ENCODE results near the gene CD209.

CD209 gene

DNA sequence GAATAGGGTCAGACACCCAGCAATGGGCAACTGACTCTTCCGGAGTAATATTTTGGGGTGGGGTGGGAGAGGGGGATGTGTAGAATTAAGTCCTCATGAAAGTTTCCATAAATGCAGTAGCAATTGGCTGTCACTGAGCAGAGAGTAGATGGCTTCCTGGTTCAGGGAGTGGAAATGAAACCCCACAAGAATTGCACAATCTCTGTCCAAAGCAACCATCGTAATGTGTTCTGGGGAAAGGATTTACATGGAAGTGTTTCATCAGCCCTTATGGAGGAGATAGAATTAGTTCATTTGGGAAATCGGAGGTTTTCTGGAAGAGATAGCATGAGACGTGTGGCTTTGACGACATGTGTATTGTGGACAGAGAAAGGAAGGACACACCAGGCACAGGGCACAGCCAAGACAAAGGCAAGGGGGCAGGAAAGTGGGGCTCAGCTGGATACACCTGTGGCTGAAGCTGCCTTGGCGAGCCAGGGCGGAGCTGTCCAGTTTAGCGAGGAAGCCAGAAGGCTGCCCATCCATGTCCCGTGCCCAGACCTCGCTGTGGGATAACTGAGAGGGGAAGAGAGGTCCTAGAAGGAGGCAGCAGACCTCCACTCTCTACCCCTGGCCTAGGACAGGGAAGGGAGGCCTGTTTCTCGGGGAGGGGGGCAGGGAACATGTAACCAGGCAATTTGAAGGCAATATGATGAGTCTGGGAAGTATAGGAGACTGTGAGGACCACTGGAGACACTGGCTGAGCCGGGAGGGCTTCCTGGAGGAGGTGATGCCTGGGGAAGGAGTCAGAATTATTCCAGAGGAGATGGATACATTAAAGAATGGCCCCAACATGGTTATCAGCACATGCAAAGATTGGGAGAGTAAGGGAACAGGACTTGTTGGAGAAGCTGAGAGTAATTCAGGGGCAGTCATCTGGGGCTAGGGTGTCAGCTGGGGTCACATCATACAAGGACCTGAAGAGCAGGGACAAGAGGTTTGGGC lies 12.8 kb downstream of the CD209 start:
- no peak for DNase-seq

- DNase-seq, result no peak
Measured at GRCh38 chr19:7733376-7733775, 14.0 kb downstream of the CD209 start.

- DNase-seq, result no peak
Measured at GRCh38 chr19:7732045-7732444, 15.3 kb downstream of the CD209 start, which contains the start of gene CLEC4G. CLEC4G (minus strand) TSS chr19:7732110; CDS start chr19:7732102, 8 bp downstream.

DNA sequence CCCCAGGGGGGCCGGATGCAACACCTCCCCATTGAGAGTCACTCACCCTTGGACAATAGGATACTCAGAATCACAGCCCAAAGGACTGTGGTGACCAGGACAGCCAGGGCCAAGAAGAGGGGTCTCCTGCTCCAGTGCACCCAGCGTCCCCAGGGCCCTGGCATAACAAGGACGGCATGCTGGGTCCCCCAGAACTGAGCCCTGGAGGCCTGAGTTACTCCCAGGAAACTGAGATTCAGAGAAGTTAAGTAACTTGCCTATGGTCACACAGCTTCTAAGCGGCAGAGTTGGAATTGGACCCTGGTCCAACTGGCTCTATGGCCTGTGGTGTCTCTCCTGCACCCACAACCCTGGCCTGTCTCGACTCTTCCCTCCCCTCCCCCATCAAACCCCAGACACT lies 15.7 kb downstream of the CD209 start:
- DNase-seq, result no peak

GRCh38 chr19:7731218-7731595 lies 16.1 kb downstream of the CD209 start:
- no peak for DNase-seq

- no peak for DNase-seq
Measured at GRCh38 chr19:7730286-7731217, 16.8 kb downstream of the CD209 start.

GRCh38 chr19:7729831-7730285 lies 17.5 kb downstream of the CD209 start:
- no peak for DNase-seq

DNA sequence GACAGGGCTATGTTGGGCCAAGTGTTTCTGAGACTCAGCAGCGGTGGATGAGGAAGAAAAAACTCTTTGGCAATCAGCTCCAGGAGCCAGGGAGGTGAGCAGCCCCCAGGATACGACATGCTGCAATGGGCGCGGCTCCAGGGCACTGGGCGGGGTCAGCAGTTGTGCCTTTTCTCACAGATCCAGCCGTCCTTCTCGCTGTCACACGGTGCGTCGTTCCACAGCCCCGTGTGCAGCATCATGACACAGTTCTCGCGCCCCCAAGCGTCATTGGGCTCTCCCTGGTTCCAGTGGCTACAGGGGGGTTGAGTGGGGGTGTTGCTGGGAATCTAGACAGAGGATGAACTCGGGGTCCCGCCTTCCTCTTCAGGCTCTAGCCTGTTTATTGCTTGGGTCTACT lies 18.1 kb downstream of the CD209 start:
- no peak for DNase-seq

DNA sequence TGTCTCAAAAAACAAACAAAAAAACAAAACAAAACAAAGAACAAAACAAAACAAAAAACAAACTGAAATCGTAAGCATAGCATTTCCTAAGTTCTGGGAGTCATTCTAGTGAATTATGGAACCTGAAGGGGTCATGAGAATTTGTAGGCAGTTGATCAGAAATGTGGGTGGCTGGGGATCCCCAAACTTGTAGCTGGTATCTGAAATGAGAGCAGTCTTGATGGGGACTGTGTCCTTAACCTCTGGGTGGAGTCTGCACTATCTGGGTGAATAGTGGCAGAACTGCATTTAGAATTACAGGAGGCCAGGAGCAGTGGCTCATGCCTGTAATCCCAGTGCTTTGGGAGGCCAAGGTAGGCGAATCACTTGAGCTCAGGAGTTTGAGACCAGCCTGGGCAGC lies 21.5 kb downstream of the CD209 start:
- no peak for DNase-seq

DNA sequence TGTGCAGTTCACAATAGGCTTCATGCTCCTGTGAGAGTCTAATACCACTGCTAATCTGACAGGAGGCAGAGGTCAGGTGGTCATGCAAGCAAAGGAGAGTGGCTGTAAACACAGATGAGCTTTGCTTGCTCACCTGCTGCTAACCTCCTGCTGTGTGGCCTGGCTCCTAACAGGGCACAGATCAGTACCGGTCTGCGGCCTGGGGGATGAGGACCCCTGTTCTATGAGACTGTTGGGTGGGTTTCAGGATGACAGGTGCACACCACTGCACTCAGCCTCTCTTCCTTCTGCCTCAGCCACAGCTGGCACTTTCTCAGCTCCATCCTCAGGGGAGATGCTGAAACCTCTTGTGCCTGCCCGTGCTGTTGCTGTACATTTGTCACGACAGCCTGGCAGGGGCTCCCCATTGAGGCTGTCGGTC lies 25.1 kb downstream of the CD209 start:
- DNase-seq, result no peak

- no peak for DNase-seq
Measured at GRCh38 chr19:7720351-7720750, 27.0 kb downstream of the CD209 start.

DNA sequence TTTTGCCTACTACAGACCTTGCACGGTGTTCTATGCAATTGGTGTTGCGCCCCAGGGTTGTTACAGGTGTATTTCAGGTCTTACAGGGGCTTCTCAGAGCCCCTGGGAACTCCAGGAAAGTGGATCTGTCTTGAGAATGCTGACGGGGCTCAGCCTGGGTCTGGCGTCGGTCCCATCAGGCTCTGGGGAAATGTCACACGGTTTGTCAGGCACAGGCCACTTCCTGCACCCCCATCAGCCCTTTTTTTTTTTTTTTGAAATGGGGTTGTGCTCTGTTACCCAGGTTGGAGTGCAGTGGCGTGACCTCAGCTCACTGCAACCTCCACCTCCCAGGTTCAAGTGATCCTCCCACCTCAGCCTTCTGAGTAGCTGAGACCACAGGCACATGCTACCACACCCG lies 28.7 kb downstream of the CD209 start:
- no peak for DNase-seq

GRCh38 chr19:7716762-7717161 lies 30.6 kb downstream of the CD209 start:
- no peak for DNase-seq

- DNase-seq, result no peak
Measured at GRCh38 chr19:7715671-7716070, 31.7 kb downstream of the CD209 start.

DNA sequence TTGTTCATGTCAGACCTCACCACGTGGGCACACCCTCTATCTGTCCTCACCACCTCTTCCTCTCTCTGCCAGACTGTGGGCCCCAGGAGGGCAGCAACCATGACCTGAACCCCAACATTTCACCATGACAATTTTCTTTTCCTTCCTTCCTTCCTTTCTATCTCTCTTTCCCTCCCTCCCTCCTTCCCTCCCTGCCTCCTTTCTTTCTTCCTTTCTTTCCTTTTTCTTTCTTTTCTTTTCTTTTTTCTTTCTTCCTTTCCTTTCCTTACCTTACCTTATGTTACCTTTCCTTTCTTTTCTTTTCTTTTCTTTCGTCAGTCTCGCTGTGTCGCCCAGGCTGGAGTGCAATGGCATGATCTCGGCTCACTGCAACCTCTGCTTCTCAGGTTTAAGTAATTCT lies 36.7 kb downstream of the CD209 start:
- no peak for DNase-seq

- no peak for DNase-seq
Measured at GRCh38 chr19:7709932-7710460, 37.3 kb downstream of the CD209 start.

DNA sequence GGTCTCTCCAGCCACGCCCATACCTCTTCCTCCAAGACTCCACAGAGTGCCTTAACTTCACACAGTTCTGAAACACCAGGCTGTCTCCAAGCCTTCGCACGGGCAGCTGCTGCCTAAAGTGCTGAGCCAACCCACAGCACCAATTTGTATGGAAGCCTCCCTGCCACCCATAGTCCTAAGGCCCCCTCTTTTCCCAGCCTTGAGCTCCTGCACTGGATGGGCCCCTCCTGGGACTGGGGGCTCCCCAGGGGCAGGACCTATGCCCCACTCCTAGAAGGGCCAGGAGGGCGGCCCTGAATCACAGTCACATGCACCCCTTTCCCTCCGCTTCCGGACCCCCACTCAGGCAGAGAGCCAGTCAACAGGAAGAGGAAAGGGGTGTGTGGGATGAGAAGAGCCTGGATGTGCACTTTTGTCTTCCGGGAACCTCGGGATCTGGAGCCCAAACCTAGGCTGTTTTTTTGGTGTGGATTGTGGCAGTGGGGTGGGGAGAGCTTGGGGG lies 40.3 kb downstream of the CD209 start:
- DNase-seq, result no peak

- no peak for DNase-seq
Measured at GRCh38 chr19:7706188-7706954, 41.0 kb downstream of the CD209 start.

DNA sequence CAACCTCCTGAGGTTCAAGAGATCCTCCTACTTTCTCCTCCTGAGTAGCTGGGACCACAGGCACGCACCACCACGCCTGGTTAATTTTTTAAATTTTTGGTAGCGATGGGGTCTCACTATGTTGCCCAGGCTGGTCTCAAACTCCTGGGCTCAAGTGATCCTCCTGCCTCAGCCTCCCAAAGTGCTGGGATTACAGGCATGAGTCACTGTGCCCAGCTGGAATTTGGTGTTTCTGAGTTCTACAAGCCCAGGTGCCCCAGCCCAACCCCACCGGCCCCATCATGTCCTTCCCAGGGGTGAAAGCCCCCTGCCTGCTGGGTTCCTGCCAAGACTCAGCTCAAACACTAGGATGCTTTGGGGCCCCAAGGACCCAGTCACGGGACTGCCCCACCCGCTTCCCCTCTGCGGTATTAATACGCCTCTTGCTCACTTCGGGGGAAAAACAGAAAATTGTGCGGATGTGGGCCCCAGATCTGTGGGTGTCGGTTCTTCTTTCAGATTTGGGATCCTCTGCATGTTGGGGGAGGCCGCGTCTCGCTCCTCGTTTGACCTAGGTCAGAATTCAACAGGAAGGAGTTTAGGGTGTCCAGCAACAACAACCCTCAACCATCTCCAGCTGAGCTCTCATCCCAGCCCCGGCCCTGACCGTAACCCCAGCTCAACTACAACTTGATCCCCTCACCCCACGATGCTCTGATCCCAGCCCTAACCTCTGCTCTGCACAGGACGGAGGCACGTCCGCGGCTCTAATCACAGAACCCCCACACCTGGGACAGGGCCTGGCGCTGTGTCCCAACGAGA lies 41.7 kb downstream of the CD209 start:
- peak; percentile 84 for DNase-seq

- DNase-seq, result no peak
Measured at GRCh38 chr19:7704280-7705060, 42.9 kb downstream of the CD209 start.

All from CD4-positive, alpha-beta T cell treated with Interleukin-17A for 1 hour (primary cell).